ENCODE results near the gene RBM15.

DNA sequence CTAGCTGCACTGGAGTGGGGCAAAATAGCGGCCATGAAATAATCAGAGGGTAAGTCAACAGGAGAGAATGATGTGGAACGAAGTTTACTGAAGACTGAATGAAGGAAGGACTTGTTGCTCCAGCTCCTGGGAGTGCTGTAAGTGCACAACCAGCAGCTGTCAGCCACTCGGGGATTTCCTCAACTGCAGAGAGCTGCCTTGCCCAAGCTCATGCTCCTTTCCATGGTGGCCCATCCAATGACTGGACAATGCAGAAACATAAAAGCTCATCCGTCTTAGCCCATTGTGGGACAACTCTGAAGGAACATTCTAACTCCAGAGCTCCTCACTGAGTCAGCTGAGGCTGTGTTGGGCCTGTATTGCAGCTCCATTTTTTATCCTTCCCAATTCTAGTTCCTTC is 21.1 kb upstream of the RBM15 start:
- TF ChIP-seq, protein P1, sequence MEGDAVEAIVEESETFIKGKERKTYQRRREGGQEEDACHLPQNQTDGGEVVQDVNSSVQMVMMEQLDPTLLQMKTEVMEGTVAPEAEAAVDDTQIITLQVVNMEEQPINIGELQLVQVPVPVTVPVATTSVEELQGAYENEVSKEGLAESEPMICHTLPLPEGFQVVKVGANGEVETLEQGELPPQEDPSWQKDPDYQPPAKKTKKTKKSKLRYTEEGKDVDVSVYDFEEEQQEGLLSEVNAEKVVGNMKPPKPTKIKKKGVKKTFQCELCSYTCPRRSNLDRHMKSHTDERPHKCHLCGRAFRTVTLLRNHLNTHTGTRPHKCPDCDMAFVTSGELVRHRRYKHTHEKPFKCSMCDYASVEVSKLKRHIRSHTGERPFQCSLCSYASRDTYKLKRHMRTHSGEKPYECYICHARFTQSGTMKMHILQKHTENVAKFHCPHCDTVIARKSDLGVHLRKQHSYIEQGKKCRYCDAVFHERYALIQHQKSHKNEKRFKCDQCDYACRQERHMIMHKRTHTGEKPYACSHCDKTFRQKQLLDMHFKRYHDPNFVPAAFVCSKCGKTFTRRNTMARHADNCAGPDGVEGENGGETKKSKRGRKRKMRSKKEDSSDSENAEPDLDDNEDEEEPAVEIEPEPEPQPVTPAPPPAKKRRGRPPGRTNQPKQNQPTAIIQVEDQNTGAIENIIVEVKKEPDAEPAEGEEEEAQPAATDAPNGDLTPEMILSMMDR (IDR thresholded peaks at IDR 0.05; ENCODE audit: insufficient read depth, low read depth, low read length) = no peak
- no peak for TF ChIP-seq EZH2 (IDR thresholded peaks at IDR 0.05; ENCODE audit: insufficient read depth, low read length)
